Hepatocyte (in vitro differentiated cells): ENCODE measurements around the gene HOXD8.
A peak's percentile ranks its signal among the peaks of the same experiment; 100 is the strongest.

Experiments
- EZH2 ChIP-seq: fragments of 200-600 bp; sonication (generic); IDR thresholded peaks from 2 replicates; pipeline ENCODE4 v1.6.1; 2016; ENCODE audit warnings: antibody characterized with exemption, mild to moderate bottlenecking, borderline replicate concordance
- EZH2phosphoT487 ChIP-seq: fragments of 200-600 bp; sonication (generic); IDR thresholded peaks from one replicate; pipeline ENCODE4 v1.6.1; 2018; ENCODE audit warnings: antibody characterized with exemption, mild to moderate bottlenecking, low read depth, moderate library complexity; ENCODE audit not compliant: unreplicated experiment, severe bottlenecking
- TF ChIP-seq, protein P1 (sequence below): fragments of 200-600 bp; sonication (generic); IDR thresholded peaks from 2 replicates; pipeline ENCODE4 v1.5.1; 2016; ENCODE audit warnings: antibody characterized with exemption, mild to moderate bottlenecking; ENCODE audit not compliant: poor library complexity

DNA sequence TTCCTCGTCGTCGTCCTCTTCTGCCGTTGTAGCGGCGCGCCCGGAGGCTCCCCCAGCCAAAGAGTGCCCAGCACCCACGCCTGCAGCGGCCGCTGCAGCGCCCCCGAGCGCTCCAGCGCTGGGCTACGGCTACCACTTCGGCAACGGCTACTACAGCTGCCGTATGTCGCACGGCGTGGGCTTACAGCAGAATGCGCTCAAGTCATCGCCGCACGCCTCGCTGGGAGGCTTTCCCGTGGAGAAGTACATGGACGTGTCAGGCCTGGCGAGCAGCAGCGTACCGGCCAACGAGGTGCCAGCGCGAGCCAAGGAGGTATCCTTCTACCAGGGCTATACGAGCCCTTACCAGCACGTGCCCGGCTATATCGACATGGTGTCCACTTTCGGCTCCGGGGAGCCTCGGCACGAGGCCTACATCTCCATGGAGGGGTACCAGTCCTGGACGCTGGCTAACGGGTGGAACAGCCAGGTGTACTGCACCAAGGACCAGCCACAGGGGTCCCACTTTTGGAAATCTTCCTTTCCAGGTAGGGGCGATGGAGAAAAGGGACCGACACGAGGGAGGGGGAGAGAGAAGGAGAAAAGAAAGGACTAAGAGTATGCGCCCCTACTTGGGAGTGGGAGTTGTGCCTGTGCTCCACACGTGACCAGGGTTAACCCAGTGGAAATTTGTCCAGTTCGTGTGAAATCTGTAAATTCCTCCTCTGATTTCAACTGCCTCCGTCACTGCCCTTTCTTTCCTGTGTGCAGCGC is 36.2 kb upstream of the HOXD8 start:
- TF ChIP-seq, protein P1, sequence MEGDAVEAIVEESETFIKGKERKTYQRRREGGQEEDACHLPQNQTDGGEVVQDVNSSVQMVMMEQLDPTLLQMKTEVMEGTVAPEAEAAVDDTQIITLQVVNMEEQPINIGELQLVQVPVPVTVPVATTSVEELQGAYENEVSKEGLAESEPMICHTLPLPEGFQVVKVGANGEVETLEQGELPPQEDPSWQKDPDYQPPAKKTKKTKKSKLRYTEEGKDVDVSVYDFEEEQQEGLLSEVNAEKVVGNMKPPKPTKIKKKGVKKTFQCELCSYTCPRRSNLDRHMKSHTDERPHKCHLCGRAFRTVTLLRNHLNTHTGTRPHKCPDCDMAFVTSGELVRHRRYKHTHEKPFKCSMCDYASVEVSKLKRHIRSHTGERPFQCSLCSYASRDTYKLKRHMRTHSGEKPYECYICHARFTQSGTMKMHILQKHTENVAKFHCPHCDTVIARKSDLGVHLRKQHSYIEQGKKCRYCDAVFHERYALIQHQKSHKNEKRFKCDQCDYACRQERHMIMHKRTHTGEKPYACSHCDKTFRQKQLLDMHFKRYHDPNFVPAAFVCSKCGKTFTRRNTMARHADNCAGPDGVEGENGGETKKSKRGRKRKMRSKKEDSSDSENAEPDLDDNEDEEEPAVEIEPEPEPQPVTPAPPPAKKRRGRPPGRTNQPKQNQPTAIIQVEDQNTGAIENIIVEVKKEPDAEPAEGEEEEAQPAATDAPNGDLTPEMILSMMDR, result no peak
- TF ChIP-seq EZH2 (no peak), EZH2phosphoT487 (peak; percentile 34)
